Measurements from ENCODE around the gene ATG4D.

The ATG4D gene

GRCh38 chr19:10503002-10503789 lies 40.5 kb upstream of the ATG4D start, which contains the start of gene KEAP1:
Gene KEAP1, minus strand, starts transcription at chr19:10503356. Its CDS starts 3,323 bp downstream, at chr19:10500033.
- FAIRE-seq (no peak), DNase-seq (ENCODE audit: insufficient read length, low spot score) (no peak)
- TF ChIP-seq CTCF (IDR thresholded peaks at IDR 0.05; ENCODE audit: insufficient read depth, missing control alignments) = no peak

- FAIRE-seq = no peak
- DNase-seq (ENCODE audit: insufficient read length, low spot score) = no peak
- peak; percentile 35 for TF ChIP-seq CTCF (IDR thresholded peaks at IDR 0.05; ENCODE audit: insufficient read depth, missing control alignments)
These were observed 38.0 kb upstream of the ATG4D start for GRCh38 chr19:10505583-10506229.

GRCh38 chr19:10508036-10508435 lies 35.7 kb upstream of the ATG4D start:
- FAIRE-seq = no peak
- DNase-seq (ENCODE audit: insufficient read length, low spot score) = no peak
- no peak for TF ChIP-seq CTCF (IDR thresholded peaks at IDR 0.05; ENCODE audit: insufficient read depth, missing control alignments)

- no peak for TF ChIP-seq CTCF (IDR thresholded peaks at IDR 0.05; ENCODE audit: insufficient read depth, missing control alignments)
- no peak for FAIRE-seq
- DNase-seq (ENCODE audit: insufficient read length, low spot score) = no peak
These were observed 35.0 kb upstream of the ATG4D start for GRCh38 chr19:10508707-10509106.

DNA sequence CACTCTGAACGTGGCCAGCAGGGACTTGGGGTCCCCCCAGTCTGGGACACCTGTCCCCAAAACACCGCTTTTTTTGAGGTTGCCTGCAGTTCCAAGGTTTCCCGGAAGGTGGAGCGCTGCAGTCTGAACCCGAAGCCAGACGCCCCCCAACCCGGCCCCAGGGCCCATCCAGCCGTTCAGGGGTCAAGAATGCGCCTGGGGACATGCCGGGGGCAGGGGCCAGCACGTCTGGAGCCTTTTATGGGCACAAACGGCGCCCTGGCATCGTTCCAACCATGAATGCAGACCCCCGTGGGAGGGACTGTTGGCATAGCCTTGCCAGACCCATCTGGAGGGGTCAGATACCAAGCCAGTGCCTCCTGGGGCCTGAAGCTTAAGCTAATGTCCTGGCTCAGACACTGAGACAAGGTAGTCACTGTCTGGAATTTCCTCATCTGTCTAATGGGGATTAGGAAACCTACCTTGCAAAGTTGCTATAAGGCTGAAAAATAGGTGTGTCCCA lies 33.4 kb upstream of the ATG4D start:
- DNase-seq (ENCODE audit: insufficient read length, low spot score) (no peak), FAIRE-seq (no peak)
- peak; percentile 50 for TF ChIP-seq CTCF (IDR thresholded peaks at IDR 0.05; ENCODE audit: insufficient read depth, missing control alignments)

- DNase-seq (ENCODE audit: insufficient read length, low spot score) = no peak
- no peak for FAIRE-seq
- no peak for TF ChIP-seq CTCF (IDR thresholded peaks at IDR 0.05; ENCODE audit: insufficient read depth, missing control alignments)
These were observed 30.5 kb upstream of the ATG4D start for GRCh38 chr19:10513223-10513622.
